Frontal cortex (tissue), 4 donors: ENCODE measurements around the gene TNFAIP8L1. TPM values are rescaled to one million over a fixed set of nuclear protein-coding genes. Genes with fewer than 3 reads are reported as not detected.

Experiments
- DNase-seq, 2 donors: peaks; one replicate each; pipeline ENCODE4 v3.0.0; 2012; ENCODE audit warnings: low spot score in 2 of 2
- FAIRE-seq: peaks from 2 replicates; lab custom pipeline; 2012; peaks lifted over from hg19 to GRCh38; lab: Jason Lieb, UNC
- total RNA-seq: library from RNA; depleted of rRNA; stranded (reverse); fragments of >200 nt; gene quantifications from one replicate; pipeline ENCODE4 v1.2.3, GENCODE V29; 2014
- donor health status: control.
- donor health status: control.
- donor health status: control.

The TNFAIP8L1 gene
- total RNA-seq, 1 donor from 2014 or later: 4.5 TPM

DNA sequence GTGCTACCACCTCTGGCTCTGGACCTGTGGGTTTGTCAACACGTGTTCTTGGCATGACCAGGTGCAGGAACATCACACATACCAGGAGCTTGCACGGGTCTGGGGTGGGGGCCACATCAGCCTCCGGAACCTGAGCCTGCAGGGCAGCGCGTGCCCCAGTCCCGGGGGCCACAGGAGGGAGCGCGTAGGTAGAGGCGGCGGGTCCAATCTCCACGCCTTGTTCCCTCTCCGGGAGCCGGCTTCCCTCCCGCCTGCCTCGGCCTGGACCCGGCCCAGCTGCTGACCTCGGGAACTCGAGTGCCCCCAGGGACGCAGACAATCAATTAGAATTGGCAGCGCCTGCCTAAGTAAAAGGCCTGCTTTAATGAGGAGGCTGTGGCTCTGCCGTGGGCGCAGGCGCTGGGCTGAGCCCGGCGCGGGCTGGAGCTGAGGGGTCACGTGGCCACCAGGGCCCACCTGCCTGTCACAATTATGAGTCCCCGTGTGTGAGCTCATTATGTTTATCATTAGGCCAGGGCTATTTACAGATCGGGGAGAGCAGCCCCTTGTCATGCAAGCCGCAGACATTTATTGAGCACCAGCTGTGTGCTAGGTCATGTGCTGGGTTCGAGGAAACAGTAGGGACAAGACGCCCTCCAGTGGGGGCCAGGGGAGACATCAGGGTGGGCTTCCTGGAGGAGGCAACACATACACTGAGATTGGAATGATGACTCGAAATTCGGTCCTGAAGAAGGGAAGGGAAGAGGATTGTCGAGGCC is 32.2 kb upstream of the TNFAIP8L1 start:
- DNase-seq (peak in 1 of 2 donors; percentile 77), FAIRE-seq (no peak)

GRCh38 chr19:4609878-4610511 is 29.3 kb upstream of the TNFAIP8L1 start:
- FAIRE-seq: no peak
- DNase-seq: no peak

DNA sequence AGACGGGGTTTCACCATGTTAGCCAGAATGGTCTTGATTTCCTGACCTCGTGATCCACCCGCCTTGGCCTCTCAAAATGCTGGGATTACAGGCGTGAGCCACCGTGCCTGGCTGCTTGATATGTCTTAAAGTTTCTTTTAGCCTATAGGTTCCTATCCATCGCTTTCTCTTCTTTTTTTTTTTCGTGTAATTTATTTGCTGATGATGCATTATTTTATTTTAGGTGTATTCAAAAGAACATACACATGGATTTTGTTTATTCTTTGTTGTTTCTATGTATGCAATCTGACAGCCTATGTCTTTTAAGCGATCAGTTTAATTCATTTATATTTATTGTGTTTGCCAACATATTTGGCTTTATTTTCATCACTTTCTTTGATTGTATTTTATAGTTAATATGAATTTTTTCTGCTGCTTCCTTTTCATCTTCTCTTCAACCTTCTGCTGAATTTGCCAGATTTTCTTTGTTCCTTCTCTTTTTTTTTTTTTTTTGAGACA is 26.0 kb upstream of the TNFAIP8L1 start:
- DNase-seq: no peak
- no peak for FAIRE-seq

GRCh38 chr19:4618019-4618418 is 21.3 kb upstream of the TNFAIP8L1 start:
- no peak for DNase-seq
- no peak for FAIRE-seq

GRCh38 chr19:4619668-4620294 is 19.5 kb upstream of the TNFAIP8L1 start:
- DNase-seq: no peak
- no peak for FAIRE-seq

DNA sequence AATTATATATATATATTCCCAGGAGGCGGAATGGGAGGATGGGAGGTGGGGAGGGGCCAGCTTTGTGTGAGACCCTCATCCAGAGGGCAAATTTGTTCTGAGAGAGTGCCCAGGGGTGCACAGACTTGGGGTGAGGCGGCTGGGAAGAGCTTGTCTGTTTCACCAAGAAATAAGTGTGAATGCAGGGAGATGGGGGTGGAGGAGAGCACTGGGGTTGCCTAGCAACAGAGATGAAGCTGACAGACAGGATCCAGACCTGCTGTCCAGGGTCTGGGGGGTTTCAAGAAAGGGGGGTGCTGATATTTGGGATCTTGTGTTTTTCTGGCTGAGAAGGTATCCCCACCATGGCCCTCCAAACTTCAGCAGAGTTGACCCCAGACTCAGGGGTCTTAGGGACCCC is 18.6 kb upstream of the TNFAIP8L1 start:
- DNase-seq: no peak

GRCh38 chr19:4622695-4623421 is 16.5 kb upstream of the TNFAIP8L1 start:
- no peak for FAIRE-seq
- DNase-seq: no peak

More for the DNA sequence above, 18.6 kb upstream of the TNFAIP8L1 start:
- FAIRE-seq: no peak

DNA sequence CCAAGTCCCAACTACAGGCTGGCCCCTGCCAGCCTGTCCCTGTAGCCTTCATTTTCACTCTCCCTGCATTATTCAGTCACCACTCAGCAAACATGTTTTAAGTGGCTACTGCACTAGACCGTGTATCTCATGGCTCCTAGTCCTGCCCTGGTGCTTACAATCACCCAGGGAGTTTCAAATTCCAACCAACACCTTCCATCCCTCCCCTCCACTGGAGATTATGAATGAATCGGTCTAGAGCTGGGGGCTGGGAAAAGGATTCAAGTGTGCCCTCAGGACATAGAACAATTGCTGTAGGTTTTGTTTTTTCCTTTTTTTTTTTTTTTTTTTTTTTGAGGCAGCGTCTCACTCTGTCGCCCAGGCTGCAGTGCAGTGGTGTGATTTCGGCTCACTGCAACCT is 15.0 kb upstream of the TNFAIP8L1 start:
- no peak for DNase-seq
- FAIRE-seq: no peak

GRCh38 chr19:4624733-4625362 is 14.5 kb upstream of the TNFAIP8L1 start:
- DNase-seq: no peak
- FAIRE-seq: no peak

GRCh38 chr19:4633140-4633967 is 6.0 kb upstream of the TNFAIP8L1 start:
- DNase-seq (peak in 1 of 2 donors; percentile 60), FAIRE-seq (no peak)

- FAIRE-seq (no peak), DNase-seq (no peak)
Measured at GRCh38 chr19:4635754-4636116, 3.6 kb upstream of the TNFAIP8L1 start.

DNA sequence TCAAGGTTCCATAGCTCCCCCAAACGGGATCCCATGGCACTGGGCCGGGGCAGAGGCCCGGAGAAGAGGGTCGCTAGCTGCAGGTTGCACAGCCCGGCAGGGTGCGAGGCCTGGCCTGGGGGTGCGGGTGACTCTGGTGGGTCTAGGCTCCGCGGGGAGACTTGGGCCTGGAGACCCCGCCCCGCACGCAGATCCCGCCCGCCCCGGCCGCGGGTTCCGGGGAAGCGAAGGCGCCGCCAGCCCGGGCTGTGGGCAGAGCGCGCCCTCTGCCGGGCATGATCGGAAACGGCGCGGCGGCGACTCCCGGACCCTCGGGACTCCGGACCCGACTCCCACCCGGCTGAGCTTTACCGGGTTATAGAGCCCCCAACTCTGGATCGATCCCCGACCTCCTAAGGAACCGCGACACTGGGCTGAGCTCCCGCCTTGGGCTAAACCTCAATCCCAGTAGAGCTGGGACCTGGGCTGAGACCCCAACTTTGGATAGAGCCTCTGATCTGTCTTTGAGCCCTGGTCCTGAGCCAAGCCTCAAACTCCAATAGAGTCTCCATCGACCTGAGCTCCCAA is 3.1 kb upstream of the TNFAIP8L1 start:
- no peak for FAIRE-seq

DNA sequence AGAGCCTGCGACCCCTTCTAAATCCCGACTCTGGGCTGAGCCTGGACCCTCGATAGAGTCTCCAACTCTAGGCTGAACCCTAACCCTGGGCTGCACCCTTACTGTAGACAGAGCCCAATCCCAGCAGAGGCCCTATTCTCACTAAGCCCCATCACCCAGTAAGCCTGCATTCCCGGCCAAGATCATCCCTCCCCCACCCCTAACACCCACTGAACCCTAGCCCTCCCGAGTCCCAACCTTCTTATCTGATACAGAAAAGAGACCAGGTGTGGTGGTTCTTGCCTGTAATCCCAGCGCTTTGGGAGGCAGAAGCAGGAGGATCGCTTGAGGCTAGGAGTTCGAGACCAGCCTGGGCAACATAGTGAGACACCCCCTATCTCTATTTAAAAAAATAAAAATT is 2.6 kb upstream of the TNFAIP8L1 start:
- DNase-seq: no peak
- FAIRE-seq: no peak

More for the DNA sequence above, 3.1 kb upstream of the TNFAIP8L1 start:
- peak; percentile 77 to 79 for DNase-seq

GRCh38 chr19:4638317-4638716 is 999 bp upstream of the TNFAIP8L1 start:
- DNase-seq (no peak), FAIRE-seq (no peak)

GRCh38 chr19:4639531-4640246 is 373 bp downstream of the TNFAIP8L1 start:
- DNase-seq (no peak), FAIRE-seq (no peak)

DNA sequence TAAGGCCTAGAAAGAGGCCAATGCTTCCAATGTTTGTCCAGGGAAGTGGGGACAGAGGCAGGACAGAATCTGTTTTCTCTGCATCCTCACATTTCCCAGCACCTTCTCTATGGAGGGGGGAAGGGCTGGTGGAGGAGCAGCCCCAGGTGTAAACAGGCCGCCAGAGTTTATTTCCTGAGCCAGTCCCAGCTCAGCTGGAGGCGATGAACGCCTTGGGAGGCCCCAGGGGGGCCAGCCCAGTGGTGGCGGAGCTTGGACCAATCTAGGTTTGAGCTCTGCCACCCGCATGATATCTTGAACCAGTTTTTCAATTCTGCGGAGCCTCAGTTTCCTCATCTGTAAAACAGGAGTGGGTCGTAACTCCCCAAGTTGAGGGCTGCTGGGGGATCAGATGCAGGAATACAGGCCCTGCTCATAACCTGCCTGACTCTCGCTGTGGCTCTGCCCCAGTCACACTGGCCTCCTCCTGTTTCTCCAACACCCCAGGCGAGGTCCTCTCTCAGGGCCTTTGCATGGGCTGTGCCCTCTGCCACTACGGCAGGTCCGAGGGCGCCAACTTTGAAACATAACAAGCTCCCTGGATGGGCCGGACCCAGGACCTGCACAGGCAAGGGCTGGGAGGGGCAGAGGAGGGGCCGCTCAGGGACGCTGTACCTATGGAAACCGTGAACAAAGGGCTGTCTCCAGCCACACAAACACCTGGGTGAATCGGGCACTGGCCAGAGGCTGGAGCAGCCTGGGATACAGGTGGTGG is 1.1 kb downstream of the TNFAIP8L1 start:
- no peak for FAIRE-seq
- DNase-seq: no peak

GRCh38 chr19:4641132-4641531 is 1.8 kb downstream of the TNFAIP8L1 start:
- no peak for DNase-seq
- FAIRE-seq: no peak
